Gastroesophageal sphincter (tissue), 3 donors: ENCODE measurements around the gene COL5A1.

Source experiments
- CTCF ChIP-seq, 4 experiments: fragments of 200-600 bp in 2 of 4; fragments of 450-650 bp in 2 of 4; sonication (generic) in 1 of 4; IDR thresholded peaks; one replicate each; pipeline ENCODE4 v1.5.1; 2017 to 2019; ENCODE audit warnings: antibody characterized with exemption in 4 of 4, mild to moderate bottlenecking in 2 of 4, moderate library complexity in 2 of 4
- EP300 ChIP-seq: sonication (generic); formaldehyde crosslinking; IDR thresholded peaks from one replicate; pipeline ENCODE4 v1.6.1; 2017; ENCODE audit warnings: antibody characterized with exemption, mild to moderate bottlenecking
- POLR2A ChIP-seq, 2 donors: fragments of 450-650 bp; IDR thresholded peaks; one replicate each; pipeline ENCODE4 v1.6.1; 2017; ENCODE audit warnings: antibody characterized with exemption in 2 of 2, mild to moderate bottlenecking in 2 of 2, moderate library complexity in 1 of 2

- TF ChIP-seq CTCF (IDR thresholded peaks at IDR 0.05) (no peak), EP300 (no peak), POLR2A (IDR thresholded peaks at IDR 0.05) (no peak)
Measured at GRCh38 chr9:134664446-134664845, 22.8 kb downstream of the COL5A1 start.
